K562 (cell line): ENCODE data around the gene ALKBH4. TPM values are rescaled to one million over a fixed set of nuclear protein-coding genes. Genes with fewer than 3 reads are reported as not detected.

Experiments used
- BCOR ChIP-seq: fragments of 450-650 bp; IDR thresholded peaks from 2 replicates; pipeline ENCODE4 v1.6.1; 2016
- EP400 ChIP-seq: fragments of 450-650 bp; IDR thresholded peaks from 2 replicates; pipeline ENCODE4 v1.6.1; 2017; ENCODE audit warnings: antibody characterized with exemption, mild to moderate bottlenecking, moderate library complexity
- HOXB6 ChIP-seq: fragments of 250-450 bp; sonication (Bioruptor Pico); IDR thresholded peaks from 2 replicates; pipeline ENCODE4 v1.5.1; 2022; ENCODE audit warnings: mild to moderate bottlenecking, borderline replicate concordance
- JUNB ChIP-seq: fragments of 450-650 bp; formaldehyde crosslinking; conservative IDR thresholded peaks from 2 replicates; pipeline ENCODE4 v1.4.0; 2020; ENCODE audit warnings: mild to moderate bottlenecking
- KHSRP ChIP-seq: fragments of 450-650 bp; IDR thresholded peaks from 2 replicates; pipeline ENCODE4 v1.6.1; 2017
- LARP7 ChIP-seq: fragments of 450-650 bp; IDR thresholded peaks from 2 replicates; pipeline ENCODE4 v1.6.1; 2016
- SREBF1 ChIP-seq: fragments of 150-350 bp; IDR thresholded peaks from 2 replicates; pipeline ENCODE4 v1.6.1; 2014; ENCODE audit warnings: antibody characterized with exemption, low read depth, low read length, borderline replicate concordance
- SRSF7 ChIP-seq: fragments of 200-400 bp; formaldehyde crosslinking; optimal IDR thresholded peaks from 2 replicates; pipeline ENCODE3; 2017; ENCODE audit warnings: mild to moderate bottlenecking, low read depth, low read length
- ZC3H11A ChIP-seq: IDR thresholded peaks from 2 replicates; pipeline ENCODE4 v1.6.1; 2012; ENCODE audit warnings: low read depth, low read length, improper control_type of control experiment
- ZKSCAN3 ChIP-seq: fragments of 250-450 bp; sonication (Bioruptor Pico); IDR thresholded peaks from 2 replicates; pipeline ENCODE4 v1.4.0; 2020
- ZNF212 ChIP-seq: fragments of 450-650 bp; formaldehyde crosslinking; IDR thresholded peaks from 2 replicates; pipeline ENCODE4 v1.4.0; 2020; ENCODE audit warnings: mild to moderate bottlenecking
- ZNF76 ChIP-seq: fragments of 250-450 bp; sonication (Bioruptor Pico); IDR thresholded peaks from 2 replicates; pipeline ENCODE4 v1.4.0; 2020; ENCODE audit warnings: mild to moderate bottlenecking, moderate library complexity, borderline replicate concordance
- polyA plus RNA-seq, 8 experiments: library from polyadenylated mRNA; depleted of rRNA in 4 of 8; stranded (reverse) in 5 of 8; unstranded in 3 of 8; fragments of >200 nt; fragmentation: Nextera tagmentation in 2 of 8; fragmentation: Illumina TruSeq in 1 of 8; extraction: Ambion mirVana in 2 of 8; extraction: Trizol in 1 of 8; gene quantifications; 2 replicates each; pipeline versions ENCODE4 v1.2.1 to v1.2.3, GENCODE V29; 2011 to 2014; ENCODE audit warnings: inconsistent platforms in 1 of 8, missing spikeins in 1 of 8
- total RNA-seq, 7 experiments: library from RNA; depleted of rRNA in 6 of 7; stranded (reverse); fragments of >200 nt in 6 of 7; fragmentation: Illumina TruSeq in 2 of 7; extraction: Trizol in 2 of 7; gene quantifications; 2 replicates each; pipeline versions ENCODE4 v1.2.1 to v1.2.3, GENCODE V29; 2011 to 2021; ENCODE audit warnings: low replicate concordance in 1 of 7
- TF ChIP-seq, protein P1 (sequence below), 2 experiments: fragments of 450-650 bp; formaldehyde crosslinking in 1 of 2; IDR thresholded peaks; 2 replicates each; pipeline versions ENCODE4 v1.4.0 to v1.6.1; 2014 to 2020; ENCODE audit warnings: mild to moderate bottlenecking in 2 of 2, borderline replicate concordance in 1 of 2, low read depth in 1 of 2
- TF ChIP-seq, protein P2 (sequence below): IDR thresholded peaks from 2 replicates; pipeline ENCODE4 v1.6.1; 2011; ENCODE audit warnings: borderline replicate concordance, low read depth, mild to moderate bottlenecking, moderate library complexity, low read length; ENCODE audit not compliant: insufficient read depth, poor library complexity, severe bottlenecking
- TF ChIP-seq, protein P3 (sequence below): fragments of 250-450 bp; sonication (Bioruptor Pico); IDR thresholded peaks from 2 replicates; pipeline ENCODE4 v1.8.0; 2021; ENCODE audit warnings: borderline replicate concordance, mild to moderate bottlenecking, moderate library complexity; ENCODE audit not compliant: poor library complexity, severe bottlenecking

Gene ALKBH4
- total and polyA plus RNA-seq, 9 of the 15 experiments (the other 6 are each of a cell fraction or from before 2014, with no cell fraction given): 4.6 to 21.4 (median 11.8) TPM

DNA sequence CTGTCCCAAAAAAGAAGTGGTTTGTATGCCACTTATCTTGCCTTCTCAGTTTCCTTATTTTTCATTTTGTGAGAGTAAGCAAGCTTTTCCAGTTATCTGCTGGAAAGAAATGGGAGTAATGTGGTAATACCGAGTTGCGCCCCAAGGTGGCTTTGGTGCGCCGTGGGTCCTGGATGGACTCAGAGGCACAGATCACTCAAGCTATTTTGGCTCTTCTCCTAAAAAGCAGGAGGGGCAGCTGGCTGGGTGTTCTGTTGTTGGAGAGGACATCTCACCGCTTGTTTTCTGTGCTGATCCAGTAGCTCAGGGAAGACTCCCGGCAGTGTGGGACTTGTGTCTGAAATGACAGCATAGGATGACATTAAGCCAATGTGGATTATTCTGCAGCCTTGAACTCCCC is 52.1 kb downstream of the ALKBH4 start (continued):
- TF ChIP-seq, protein P1, sequence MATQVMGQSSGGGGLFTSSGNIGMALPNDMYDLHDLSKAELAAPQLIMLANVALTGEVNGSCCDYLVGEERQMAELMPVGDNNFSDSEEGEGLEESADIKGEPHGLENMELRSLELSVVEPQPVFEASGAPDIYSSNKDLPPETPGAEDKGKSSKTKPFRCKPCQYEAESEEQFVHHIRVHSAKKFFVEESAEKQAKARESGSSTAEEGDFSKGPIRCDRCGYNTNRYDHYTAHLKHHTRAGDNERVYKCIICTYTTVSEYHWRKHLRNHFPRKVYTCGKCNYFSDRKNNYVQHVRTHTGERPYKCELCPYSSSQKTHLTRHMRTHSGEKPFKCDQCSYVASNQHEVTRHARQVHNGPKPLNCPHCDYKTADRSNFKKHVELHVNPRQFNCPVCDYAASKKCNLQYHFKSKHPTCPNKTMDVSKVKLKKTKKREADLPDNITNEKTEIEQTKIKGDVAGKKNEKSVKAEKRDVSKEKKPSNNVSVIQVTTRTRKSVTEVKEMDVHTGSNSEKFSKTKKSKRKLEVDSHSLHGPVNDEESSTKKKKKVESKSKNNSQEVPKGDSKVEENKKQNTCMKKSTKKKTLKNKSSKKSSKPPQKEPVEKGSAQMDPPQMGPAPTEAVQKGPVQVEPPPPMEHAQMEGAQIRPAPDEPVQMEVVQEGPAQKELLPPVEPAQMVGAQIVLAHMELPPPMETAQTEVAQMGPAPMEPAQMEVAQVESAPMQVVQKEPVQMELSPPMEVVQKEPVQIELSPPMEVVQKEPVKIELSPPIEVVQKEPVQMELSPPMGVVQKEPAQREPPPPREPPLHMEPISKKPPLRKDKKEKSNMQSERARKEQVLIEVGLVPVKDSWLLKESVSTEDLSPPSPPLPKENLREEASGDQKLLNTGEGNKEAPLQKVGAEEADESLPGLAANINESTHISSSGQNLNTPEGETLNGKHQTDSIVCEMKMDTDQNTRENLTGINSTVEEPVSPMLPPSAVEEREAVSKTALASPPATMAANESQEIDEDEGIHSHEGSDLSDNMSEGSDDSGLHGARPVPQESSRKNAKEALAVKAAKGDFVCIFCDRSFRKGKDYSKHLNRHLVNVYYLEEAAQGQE (IDR thresholded peaks at IDR 0.05; ENCODE audit: borderline replicate concordance): peak; percentile 63; the same call in 1 of the 2 replicates
- TF ChIP-seq, protein P1 (CRISPR knock-in tag; IDR thresholded peaks at IDR 0.05; ENCODE audit: low read depth): no peak
- TF ChIP-seq ZKSCAN3 (no peak), SRSF7 (no peak), EP400 (no peak), BCOR (no peak), ZC3H11A (no peak), ZNF212 (CRISPR knock-in tag) (no peak), ZNF76 (CRISPR knock-in tag) (no peak), LARP7 (no peak), HOXB6 (no peak), KHSRP (no peak), SREBF1 (no peak), JUNB (CRISPR knock-in tag) (no peak)
- TF ChIP-seq, protein P2, sequence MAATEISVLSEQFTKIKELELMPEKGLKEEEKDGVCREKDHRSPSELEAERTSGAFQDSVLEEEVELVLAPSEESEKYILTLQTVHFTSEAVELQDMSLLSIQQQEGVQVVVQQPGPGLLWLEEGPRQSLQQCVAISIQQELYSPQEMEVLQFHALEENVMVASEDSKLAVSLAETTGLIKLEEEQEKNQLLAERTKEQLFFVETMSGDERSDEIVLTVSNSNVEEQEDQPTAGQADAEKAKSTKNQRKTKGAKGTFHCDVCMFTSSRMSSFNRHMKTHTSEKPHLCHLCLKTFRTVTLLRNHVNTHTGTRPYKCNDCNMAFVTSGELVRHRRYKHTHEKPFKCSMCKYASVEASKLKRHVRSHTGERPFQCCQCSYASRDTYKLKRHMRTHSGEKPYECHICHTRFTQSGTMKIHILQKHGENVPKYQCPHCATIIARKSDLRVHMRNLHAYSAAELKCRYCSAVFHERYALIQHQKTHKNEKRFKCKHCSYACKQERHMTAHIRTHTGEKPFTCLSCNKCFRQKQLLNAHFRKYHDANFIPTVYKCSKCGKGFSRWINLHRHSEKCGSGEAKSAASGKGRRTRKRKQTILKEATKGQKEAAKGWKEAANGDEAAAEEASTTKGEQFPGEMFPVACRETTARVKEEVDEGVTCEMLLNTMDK: no peak
- TF ChIP-seq, protein P3, sequence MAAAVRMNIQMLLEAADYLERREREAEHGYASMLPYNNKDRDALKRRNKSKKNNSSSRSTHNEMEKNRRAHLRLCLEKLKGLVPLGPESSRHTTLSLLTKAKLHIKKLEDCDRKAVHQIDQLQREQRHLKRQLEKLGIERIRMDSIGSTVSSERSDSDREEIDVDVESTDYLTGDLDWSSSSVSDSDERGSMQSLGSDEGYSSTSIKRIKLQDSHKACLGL (CRISPR knock-in tag): no peak
